GM10266 (cell line): Measurements from ENCODE around the gene RNF212B.

Experiments
- DNase-seq: peaks from one replicate; pipeline ENCODE4 v3.0.0; 2012; ENCODE audit errors: extremely low spot score
- TF ChIP-seq, protein P1 (sequence below): IDR thresholded peaks from 2 replicates; pipeline ENCODE4 v1.5.1; 2012; ENCODE audit warnings: mild to moderate bottlenecking, low read depth; ENCODE audit not compliant: control insufficient read depth, insufficient read depth; ENCODE audit errors: missing control alignments

RNF212B gene

DNA sequence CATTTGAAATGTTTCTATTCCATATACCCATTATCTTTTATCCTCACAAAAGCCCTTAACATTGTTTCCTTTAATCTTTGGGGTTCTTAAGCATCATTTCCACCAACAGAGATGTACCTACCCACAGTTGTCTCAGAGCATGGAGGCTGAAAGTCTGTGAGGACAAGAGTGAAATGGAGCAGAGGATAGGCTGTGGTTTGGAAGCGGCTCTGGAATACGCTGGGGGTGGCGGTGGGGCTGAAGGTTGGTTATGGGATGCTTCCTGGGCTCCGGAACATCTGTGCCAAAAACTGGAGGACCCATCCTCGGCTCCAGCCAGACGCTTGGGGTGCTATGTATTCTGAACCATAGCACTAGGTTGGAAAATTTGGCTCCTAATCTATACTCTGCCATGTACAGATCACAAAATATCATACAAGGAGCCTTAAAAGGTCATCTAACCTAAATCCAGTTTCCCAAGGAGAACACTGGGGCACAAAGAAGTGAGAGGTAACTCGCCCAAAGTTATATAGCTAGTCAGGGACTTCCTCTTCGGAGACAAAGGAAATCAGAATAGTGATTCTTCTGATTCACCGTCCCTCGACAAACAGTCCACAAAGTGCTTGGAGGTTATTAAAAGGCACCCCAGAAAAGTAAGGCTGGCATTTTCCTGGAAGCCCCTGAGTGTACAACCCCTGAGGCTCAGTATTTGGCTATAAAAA lies 62.4 kb downstream of the RNF212B start:
- TF ChIP-seq, protein P1, sequence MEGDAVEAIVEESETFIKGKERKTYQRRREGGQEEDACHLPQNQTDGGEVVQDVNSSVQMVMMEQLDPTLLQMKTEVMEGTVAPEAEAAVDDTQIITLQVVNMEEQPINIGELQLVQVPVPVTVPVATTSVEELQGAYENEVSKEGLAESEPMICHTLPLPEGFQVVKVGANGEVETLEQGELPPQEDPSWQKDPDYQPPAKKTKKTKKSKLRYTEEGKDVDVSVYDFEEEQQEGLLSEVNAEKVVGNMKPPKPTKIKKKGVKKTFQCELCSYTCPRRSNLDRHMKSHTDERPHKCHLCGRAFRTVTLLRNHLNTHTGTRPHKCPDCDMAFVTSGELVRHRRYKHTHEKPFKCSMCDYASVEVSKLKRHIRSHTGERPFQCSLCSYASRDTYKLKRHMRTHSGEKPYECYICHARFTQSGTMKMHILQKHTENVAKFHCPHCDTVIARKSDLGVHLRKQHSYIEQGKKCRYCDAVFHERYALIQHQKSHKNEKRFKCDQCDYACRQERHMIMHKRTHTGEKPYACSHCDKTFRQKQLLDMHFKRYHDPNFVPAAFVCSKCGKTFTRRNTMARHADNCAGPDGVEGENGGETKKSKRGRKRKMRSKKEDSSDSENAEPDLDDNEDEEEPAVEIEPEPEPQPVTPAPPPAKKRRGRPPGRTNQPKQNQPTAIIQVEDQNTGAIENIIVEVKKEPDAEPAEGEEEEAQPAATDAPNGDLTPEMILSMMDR, result no peak
- DNase-seq, result no peak

DNA sequence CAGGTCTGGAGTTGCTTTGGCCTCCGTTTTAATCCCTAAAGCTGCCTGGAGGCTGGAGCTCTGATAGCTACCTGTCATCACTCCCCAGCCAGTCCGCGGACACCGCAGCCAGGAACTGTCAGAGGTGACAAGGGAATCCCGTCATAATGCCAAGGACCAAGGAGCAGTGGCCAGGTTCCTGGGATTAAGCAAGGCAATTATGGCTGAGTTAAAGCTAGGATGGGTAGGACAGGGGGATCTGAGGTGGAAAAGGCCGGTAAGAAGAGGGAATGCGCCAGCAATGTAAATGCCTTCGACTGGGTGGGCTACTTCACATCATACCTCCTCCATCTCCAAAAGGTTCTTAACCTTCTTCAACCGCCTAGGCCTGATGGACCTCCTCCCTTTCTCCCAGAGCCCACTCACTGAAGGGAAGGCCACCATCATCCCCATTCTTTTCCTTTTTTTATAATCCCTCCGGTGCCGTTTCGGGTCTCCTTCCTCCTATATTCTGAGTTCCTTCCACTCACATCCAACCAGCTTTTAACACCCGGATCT lies 63.0 kb downstream of the RNF212B start:
- no peak for DNase-seq
- TF ChIP-seq, protein P1, result no peak

DNA sequence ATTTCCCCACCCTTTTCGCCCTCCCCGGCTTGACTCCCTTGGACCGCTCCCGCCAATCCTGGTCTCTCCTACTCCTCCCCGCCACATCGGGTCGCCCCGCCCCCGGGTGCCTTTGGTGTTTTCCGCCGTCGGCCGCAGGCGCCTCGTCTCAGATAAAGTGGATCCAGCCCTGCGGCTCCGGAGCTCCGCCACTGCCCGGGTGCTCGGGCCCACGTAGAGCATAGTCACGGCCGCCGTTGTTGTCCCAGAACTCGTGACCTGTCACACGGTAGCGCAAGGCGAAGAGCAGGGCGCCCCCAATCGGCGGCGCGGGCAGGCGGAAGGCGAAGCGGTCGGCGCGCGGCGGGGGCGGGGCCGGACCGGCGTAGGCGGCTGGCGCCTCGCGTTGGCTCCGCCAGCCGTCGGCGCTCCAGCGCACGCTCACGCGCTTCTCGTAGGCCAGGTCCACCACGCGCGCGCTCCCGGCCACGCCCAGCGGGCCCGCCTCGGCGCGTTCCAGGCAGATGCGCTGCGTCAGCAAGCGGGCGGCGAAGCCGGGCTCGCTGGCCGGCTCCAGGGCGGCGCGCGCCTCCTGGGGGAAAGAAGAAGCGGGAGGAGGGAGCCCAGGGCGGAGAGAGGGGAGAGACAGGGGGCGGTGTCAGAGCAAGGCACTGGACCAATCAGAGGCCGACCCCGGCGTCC lies 63.7 kb downstream of the RNF212B start:
- TF ChIP-seq, protein P1, result peak; percentile 99
- peak; percentile 99 for DNase-seq

DNA sequence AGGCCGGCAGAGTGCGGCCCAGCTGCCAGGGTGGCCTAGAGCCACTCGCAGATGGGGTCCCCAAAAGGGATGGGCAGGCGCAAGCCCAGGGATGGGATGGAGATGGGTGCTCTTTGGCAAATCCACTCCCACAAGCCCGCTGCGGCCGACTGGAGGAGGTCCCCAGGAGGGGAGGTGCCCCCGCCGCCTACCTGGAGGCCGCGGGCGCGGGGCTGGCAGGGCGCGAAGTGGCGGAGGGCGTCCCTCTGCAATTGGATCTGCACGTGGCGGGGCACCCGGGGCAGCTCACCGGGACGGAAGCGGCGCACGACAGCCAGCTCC lies 64.2 kb downstream of the RNF212B start:
- TF ChIP-seq, protein P1, result no peak
- no peak for DNase-seq

DNA sequence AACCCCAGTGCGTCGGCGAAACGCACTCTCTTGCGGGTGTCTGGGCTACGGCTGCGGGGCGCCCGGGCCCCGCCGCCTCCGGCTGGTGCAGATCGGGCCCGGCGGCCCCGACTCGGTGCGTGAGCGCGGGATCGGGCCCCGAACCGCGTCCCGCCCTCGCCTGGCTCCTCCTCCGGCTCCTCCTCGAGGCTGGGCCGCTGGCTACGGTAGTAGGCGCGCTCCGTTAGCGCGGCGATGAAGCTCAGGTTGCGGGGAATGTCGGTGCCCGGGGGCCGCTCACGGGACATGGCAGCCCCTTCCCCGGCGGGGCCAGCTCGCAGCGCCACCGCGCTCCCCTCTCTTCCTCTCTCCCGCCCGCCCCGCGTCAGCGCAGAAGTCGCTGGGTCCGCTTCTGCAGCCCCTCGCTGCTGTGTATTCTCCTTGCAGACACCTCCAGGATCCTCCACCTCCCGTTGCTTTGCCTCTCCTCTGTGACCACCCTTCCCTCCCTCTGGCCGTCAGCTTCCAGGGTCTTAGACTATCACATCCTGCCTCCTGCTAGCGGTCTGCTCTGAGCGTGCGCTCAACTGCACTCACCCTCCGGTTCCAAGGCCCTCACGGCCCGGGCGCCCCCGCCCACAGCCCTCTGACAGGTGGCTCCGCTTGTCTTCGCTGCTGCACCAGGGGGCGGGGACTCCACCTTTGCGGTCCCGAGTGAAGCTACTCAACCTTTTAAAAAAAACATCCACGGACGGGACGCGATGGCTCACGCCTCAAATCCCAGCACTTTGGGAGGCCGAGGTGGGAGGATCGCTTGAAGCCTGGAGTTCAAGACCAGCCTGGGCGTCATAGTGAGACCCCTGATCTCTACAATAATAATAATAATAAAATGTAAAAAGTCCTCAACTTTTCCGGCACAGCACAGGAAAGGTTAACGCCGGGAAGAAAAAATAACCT lies 64.8 kb downstream of the RNF212B start, which contains the start of gene PPP1R3E:
TSS of gene PPP1R3E (minus strand) at position 570 of the 936 bp plus-strand sequence. CDS start at position 287, 283 bp downstream.
- TF ChIP-seq, protein P1, result no peak

DNA sequence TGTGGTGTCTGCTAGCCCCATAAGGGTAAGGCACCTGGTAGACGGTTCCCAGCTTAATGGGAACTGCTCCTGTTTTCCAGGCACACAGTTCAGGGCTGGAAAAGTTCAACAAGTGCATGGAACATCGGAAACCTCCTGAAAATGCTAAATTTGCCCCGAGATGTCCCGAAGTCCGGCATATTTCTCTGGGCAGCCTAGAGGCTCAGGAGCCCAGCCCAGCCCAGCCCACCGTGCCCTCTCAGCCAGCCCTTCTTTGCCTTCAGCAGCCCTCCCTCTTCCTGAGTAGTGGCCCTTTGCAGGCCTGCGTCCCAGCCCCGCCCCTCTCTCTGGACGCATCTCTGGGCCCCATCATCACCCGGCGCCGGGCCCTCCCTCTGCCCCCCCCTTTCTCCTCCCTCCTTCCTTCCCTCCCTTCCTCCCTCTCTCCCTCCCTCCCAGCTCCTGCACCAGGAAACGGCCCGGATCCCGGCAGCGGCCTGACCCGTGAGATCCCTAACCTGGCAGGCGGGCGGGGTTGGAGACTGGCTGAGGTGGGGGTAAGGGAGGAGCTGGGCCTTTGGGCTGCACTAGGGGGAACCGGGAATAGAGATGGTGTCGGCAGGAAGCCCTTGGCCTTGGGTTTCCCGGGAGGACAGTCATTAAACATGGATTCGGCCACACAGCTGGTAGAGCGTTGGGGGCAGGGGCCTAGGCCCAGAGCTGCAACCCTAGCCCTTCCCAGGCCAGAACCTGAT lies 68.8 kb downstream of the RNF212B start, which contains the start of gene BCL2L2:
TSS of gene BCL2L2 (plus strand) at position 422 of the 734 bp plus-strand sequence. CDS start 935 bp downstream, outside the sequence.
- peak; percentile 77 for DNase-seq
- TF ChIP-seq, protein P1, result no peak

More for the DNA sequence above, 64.8 kb downstream of the RNF212B start, which contains the start of gene PPP1R3E:
- peak; percentile 80 for DNase-seq
